SK-N-SH treated with all-trans-retinoic acid at 6 μM for 48 hours (cell line): ENCODE results near the gene RNF113B.

Source experiments
- CREB5 ChIP-seq: fragments of 250-450 bp; sonication (Bioruptor Pico); IDR thresholded peaks from 2 replicates; pipeline ENCODE4 v1.5.1; 2020; ENCODE audit warnings: low read depth, mild to moderate bottlenecking, moderate library complexity
- ESRRG ChIP-seq: fragments of 250-450 bp; sonication (Bioruptor Pico); IDR thresholded peaks from 2 replicates; pipeline ENCODE4 v1.6.1; 2021; ENCODE audit warnings: mild to moderate bottlenecking
- GLIS3 ChIP-seq: fragments of 250-450 bp; sonication (Bioruptor Pico); IDR thresholded peaks from 2 replicates; pipeline ENCODE4 v1.5.0; 2020; ENCODE audit warnings: mild to moderate bottlenecking, moderate library complexity
- PATZ1 ChIP-seq: fragments of 250-450 bp; sonication (Bioruptor Pico); IDR thresholded peaks from 2 replicates; pipeline ENCODE4 v1.8.0; 2020; ENCODE audit warnings: mild to moderate bottlenecking, moderate library complexity, borderline replicate concordance
- POU6F1 ChIP-seq: fragments of 250-450 bp; sonication (Bioruptor Pico); IDR thresholded peaks from 2 replicates; pipeline ENCODE4 v1.8.0; 2021; ENCODE audit warnings: low read depth, mild to moderate bottlenecking, moderate library complexity, borderline replicate concordance
- PPARA ChIP-seq: fragments of 250-450 bp; sonication (Bioruptor Pico); IDR thresholded peaks from 2 replicates; pipeline ENCODE4 v1.5.0; 2020; ENCODE audit warnings: mild to moderate bottlenecking, borderline replicate concordance
- RARB ChIP-seq: fragments of 250-450 bp; sonication (Bioruptor Pico); IDR thresholded peaks from 2 replicates; pipeline ENCODE4 v1.8.0; 2021; ENCODE audit warnings: mild to moderate bottlenecking, moderate library complexity
- ZFP30 ChIP-seq: fragments of 450-650 bp; formaldehyde crosslinking; IDR thresholded peaks from 2 replicates; pipeline ENCODE4 v1.5.0; 2022; ENCODE audit warnings: mild to moderate bottlenecking, moderate library complexity
- ZNF70 ChIP-seq: fragments of 450-650 bp; formaldehyde crosslinking; IDR thresholded peaks from 2 replicates; pipeline ENCODE4 v1.5.0; 2020; ENCODE audit warnings: mild to moderate bottlenecking, moderate library complexity

GRCh38 chr13:98182589-98182988, 5.5 kb upstream of the RNF113B start:
- no peak for TF ChIP-seq ZNF70
- no peak for TF ChIP-seq ESRRG (CRISPR knock-in tag)
- TF ChIP-seq PPARA (CRISPR knock-in tag), result no peak
- TF ChIP-seq RARB, result no peak
- TF ChIP-seq PATZ1 (CRISPR knock-in tag), result no peak
- no peak for TF ChIP-seq GLIS3 (CRISPR knock-in tag)
- TF ChIP-seq POU6F1 (CRISPR knock-in tag), result no peak
- no peak for TF ChIP-seq ZFP30 (CRISPR knock-in tag)
- no peak for TF ChIP-seq CREB5 (CRISPR knock-in tag)
